ENCODE data around the gene NFKBIE.
"Not testable (repeated sequence)": the region's sequence is repeated elsewhere in the genome, so short reads cannot be mapped to it uniquely, and the experiment has no call there.

Gene NFKBIE, protein sequence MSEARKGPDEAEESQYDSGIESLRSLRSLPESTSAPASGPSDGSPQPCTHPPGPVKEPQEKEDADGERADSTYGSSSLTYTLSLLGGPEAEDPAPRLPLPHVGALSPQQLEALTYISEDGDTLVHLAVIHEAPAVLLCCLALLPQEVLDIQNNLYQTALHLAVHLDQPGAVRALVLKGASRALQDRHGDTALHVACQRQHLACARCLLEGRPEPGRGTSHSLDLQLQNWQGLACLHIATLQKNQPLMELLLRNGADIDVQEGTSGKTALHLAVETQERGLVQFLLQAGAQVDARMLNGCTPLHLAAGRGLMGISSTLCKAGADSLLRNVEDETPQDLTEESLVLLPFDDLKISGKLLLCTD

GRCh38 chr6:44265007-44265721 lies at the start of gene NFKBIE:
TSS of gene NFKBIE (minus strand) at chr6:44265551. CDS start at chr6:44265346, 205 bp downstream.
- peak in 1 of 2 experiments; percentile 66 for DNase-seq

DNA sequence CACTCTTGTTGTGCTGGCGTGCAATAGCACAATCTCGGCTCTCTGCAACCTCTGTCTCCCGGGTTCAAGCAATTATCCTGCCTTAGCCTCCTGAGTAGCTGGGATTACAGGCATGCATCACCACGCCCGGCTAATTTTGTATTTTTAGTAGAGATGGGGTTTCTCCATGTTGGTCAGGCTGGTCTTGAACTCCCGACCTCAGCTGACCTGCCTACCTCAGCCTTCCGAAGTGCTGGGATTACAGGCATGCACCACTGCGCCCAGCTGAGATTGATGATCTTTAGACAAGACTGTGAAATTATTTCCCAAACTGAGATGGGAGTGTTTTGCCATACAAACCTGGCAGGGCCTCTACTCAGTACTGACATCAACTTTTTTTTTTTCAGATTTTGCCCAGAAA lies 49.3 kb upstream of the NFKBIE start:
- not testable (repeated sequence) for DNase-seq

GRCh38 chr6:44312901-44313788 lies 47.8 kb upstream of the NFKBIE start, which contains the start of gene AARS2:
TSS of gene AARS2 (minus strand) at chr6:44313347. CDS start at chr6:44313323, 24 bp downstream.
- DNase-seq: peak; percentile 77 to 82

- DNase-seq: no peak
Measured at GRCh38 chr6:44311767-44312166, 46.4 kb upstream of the NFKBIE start.

DNA sequence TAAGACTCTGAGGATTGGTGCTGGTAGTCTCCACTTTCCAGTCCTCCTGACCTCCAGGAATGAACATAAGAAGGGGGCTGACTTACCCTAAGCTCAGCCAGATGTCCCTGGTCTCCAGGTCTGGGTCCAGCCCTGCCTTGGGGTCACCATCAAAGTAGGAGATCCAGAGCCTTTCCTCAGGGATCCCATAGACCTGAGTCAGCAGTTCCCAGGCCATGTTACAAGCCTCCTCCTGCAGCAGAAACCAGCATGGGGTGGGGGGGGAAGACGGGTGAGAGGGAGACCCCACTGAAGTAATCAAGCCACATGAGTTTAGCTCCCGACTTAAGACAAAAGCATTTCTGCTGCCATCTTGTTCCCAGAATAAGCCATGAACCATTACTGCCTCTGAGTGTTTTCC lies 46.0 kb upstream of the NFKBIE start:
- DNase-seq: no peak

DNA sequence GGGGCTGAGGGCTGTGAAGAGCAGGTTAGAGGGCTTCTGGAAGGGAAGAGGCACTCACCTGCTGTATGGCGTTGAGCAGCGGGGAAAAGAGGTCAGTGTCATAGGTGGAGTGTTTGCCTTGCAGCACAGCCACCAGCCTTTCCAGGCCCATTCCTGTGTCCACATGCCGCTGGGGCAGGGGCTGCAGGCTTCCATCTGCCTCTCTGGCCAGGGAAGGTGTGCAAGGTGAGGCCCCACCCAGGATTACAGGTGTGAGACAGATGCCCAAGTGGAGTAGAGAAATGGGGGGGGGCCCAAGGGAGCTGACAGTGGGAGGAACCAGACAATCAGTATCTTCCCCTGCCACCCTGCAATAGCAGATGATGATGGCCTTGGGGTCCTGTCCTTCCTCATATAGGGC lies 44.9 kb upstream of the NFKBIE start:
- no peak for DNase-seq

GRCh38 chr6:44309631-44310030 lies 44.3 kb upstream of the NFKBIE start:
- no peak for DNase-seq

DNA sequence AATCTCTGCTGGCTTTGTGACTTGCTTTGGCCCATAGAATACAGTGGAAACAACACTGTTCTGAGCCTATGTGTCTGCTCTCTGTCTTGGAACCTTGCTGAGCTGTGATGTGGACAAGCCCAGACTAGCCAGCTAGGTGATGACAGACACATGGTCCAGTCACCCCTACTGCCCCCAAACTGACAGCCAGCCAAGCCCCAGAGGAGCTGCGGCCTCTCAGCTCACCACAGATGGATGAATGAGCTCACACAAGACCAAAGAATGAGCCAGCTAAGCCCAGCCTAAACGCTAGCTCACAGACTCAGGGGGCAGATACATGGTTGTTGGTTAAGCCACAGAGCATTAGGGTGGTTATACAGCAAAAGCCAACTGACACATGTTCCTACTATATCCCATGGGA lies 43.7 kb upstream of the NFKBIE start:
- no peak for DNase-seq

DNA sequence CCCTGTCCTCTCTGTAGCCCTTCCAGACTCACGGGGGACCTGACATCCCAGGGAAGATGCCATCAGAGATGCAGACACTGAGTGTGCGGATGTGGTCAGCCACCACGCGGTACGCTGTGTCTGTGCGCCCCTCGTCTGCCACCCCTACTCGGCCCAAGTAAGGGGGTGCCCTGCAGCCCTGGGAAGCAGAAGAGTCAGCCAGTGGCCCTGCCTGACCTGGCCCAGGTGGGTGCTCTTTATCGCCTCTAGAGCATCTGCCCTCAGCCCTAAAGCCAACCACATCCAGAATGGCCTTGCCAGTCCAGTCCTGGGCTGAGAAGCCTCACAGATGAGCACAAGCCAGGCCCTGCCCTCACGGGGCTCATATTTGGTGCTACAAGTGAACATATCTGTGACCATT lies 41.9 kb upstream of the NFKBIE start:
- DNase-seq: no peak

- DNase-seq: no peak
Measured at GRCh38 chr6:44306710-44307109, 41.4 kb upstream of the NFKBIE start.

DNA sequence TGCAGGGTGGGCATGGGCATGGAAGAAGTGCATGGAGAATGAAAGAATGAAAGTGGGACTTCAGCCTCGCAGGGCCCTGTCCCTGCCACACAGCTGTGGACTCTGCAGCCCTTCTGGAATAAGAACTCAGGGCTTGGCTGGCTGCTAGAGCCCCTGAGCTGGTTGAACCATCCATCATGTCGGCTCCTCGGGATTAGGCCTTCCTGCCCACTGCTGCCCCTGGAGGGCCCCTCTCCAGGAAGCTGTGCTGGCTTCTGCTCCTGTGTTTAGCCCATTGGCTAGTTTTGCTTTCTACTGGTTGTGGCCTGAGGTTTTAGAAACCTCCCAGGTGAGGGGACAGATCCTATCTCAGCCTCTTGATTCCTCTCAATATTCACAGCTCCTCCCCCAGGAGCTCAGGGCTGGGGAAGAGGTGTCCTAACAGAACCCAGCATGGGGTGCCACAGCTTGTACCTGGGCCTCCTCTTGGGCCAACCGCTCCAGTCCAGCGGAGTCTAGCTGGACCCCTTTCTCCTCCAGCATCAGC lies 39.9 kb upstream of the NFKBIE start:
- DNase-seq: no peak

DNA sequence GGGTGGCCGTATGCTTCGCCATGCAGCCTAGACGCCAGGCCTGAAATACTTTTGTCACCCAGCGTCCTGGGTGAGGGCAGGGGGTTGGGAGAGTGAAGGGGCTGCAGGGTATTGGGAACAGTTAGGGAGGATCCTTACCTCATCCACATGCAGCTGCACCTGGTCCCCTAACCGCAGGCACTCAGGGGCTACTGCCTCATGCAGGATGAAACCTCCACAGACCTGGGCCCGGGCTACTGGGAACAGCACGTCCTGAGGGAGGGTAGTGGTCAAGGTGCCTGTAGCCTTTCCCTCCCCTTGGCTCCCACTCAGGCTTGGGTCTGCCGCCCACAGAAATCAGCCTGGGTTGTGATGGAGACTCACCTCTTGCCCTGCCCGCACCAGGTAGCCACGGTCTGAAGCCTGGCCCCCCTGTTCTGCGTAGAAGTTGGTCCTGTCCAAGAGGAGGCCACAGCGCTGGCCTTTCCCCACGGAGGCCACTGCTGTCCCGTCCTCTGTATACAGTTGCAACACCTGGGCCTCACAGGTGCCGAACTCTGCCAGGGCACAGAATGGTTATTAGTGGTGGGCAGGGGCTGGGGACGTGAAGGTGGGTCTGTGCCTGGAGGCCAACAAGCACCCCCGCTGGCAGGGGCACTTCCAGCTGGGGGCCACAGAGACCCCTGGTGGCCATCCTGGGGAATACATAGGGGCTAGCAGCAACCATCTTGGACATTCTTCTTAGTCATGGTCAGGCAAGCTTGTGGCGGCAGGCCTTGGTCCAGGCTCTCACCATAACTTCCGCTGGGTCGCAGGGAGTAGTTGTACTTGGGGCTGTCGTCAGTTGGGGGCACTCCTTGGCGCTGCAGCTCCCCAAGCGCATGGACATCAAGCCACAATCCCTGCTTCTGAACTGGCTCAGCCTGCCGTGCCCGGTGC lies 39.2 kb upstream of the NFKBIE start:
- DNase-seq: peak; percentile 17 to 32

DNA sequence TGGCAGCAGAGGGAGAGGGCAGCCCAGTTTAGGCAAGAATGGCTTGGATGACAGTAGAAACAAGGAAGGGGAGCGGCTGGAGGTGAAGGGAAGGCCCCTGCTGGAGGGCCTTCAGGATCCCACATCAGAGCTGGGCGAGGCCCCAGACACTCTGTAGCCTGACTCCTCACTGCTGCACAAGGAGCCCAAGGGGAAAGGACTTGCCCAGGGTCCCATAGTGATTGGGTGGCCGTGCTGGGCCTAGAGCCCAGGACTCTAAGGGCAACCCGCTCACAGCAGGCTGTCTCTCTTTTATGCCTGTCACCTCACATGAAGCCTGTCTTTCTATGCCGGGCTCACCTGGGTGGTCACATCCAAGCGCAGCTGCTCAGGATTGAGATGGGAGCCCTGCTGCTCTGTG lies 38.5 kb upstream of the NFKBIE start:
- DNase-seq: no peak

DNA sequence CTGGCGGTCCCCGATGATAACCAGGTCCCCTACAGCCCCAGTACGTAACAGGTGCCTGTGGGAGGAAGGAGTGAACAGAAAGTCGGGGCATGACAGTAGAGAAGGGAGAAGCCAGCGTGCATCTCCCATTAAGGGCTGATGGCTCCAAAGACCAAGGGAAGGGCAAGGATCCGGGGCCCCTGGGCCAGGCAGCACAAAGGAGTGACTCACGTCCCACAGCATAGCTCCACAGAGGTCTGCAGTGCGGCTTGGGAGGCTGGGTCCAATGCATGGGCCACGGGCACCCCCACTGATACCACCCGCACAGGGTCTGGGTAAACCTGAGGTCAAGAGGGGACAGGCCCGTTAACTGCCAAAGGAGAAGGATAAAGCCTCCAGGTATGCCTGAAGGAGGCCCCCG lies 37.5 kb upstream of the NFKBIE start:
- no peak for DNase-seq

- DNase-seq: no peak
Measured at GRCh38 chr6:44301782-44302564, 36.6 kb upstream of the NFKBIE start.

DNA sequence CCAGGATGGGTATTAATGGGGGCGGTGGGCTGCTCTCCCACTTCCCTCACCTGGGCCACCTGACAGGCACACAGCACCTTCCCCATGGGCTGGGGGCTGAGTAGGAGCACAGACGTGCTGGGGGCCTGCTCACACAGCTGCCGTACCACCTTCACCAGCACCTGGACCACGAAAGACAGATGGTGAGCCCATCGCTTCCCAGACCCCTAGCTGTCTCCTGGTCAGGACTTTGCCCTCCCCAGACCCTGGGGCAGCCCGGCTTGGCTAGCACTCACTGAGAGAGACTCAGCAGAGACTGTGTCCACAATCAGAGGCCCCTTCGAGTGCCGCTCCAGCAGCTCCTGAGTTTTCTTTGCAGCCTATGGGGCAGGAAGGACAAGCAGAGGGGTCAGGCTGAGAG lies 35.8 kb upstream of the NFKBIE start:
- no peak for DNase-seq

DNA sequence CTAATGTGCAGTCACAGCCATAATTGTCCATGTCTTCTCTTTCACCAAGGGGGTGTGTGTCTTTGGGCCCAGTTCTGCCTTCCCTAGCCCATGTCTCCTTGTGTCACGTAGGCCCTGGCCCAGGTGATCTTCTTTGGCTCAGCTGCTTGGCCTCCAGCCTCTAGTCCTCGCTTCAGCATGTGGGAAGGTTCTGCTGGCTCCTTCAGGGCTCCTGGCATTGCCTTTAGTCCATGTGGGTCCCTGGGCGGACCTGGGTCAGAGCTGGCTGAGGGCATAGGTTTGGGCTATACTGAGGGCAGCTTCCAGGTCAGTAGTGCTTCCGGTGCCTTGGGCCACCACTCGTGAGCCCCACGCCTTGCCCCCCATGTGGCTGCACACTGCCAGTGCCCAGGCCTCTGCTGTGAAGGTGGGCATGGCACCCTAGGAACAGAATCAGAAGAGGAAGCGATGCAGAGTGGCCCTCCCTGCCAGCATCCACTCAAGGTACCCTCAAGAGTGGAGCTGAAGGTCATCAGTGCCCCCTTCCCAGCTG lies 35.0 kb upstream of the NFKBIE start:
- DNase-seq: no peak

- no peak for DNase-seq
Measured at GRCh38 chr6:44298864-44299263, 33.5 kb upstream of the NFKBIE start.

- no peak for DNase-seq
Measured at GRCh38 chr6:44298055-44298803, 32.9 kb upstream of the NFKBIE start.

Measured in Kasumi-1 (cell line).